Activated naive CD8-positive, alpha-beta T cell treated with anti-CD3 and anti-CD28 coated beads, Interleukin-2, amount 50 U/mL, for 16 hours (primary cell): ENCODE measurements around the gene CFC1B.
"Not testable (repeated sequence)": the region's sequence is repeated elsewhere in the genome, so short reads cannot be mapped to it uniquely, and the experiment has no call there.

Experiments
- DNase-seq: peaks from one replicate; pipeline ENCODE4 v3.0.0-alpha.2; 2020; ENCODE audit warnings: low read depth, low spot score

CFC1B gene

GRCh38 chr2:130566165-130566564, 45.1 kb downstream of the CFC1B start:
- not testable (repeated sequence) for DNase-seq

DNA sequence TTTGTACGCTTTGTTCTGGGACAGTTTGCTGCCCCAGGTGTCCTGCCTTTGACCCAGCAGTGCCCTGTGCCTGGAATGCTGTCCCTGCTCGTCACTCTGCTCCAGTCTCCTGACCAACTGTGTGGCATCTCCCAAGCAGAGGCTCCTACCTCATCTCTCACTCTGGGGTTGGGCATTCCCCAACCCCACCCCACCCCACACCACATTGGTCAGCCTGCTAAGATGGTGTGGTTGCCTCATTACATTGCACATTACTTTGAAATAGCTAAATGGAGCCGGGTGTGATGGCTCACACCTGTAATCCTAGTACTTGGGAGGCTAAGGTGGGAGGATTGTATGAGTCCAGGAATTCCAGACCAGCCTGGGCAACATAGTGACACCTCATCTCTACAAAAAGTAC, 50.9 kb downstream of the CFC1B start:
- not testable (repeated sequence) for DNase-seq

DNA sequence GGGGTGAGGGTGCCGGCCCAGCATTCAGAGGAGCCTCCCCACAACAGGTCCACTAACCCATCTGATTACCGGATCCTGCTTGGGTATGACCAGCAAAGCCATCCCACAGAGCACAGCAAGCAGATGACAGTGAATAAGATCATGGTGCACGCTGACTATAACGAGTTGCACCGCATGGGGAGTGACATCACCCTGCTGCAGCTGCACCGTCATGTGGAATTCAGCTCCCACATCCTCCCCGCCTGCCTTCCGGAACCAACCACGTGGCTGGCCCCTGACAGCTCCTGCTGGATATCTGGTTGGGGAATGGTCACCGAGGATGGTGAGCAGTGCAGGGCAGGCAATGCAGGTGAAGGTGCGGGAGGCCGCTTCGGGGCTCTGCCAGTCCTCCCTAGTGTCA, 53.2 kb downstream of the CFC1B start:
- DNase-seq = not testable (repeated sequence)

DNA sequence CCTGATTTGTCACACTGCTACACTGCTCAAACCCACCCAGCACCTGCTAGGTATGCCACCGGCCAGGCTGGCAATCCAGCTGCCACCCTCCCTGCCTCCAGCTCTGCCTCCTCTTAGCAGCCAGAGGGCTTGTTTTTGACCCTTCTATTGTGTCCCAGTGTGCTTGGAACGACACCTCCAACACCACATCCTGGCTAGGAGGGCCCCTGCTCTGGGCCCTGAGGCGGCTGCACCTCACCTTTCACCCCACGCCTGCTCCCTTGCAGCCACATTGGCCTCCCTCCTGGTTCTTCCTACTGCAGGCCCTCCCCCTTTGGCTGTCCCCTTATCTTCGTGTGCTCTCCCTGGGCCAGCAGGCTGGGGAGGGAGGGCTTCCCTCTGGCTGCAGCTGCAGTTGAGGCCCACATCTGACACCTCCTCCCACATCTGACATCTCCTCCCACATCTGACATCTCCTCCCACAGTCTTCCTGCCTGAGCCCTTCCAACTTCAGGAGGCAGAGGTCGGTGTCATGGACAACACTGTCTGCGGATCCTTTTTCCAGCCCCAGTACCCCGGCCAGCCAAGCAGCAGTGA, 55.3 kb downstream of the CFC1B start:
- DNase-seq = not testable (repeated sequence)

GRCh38 chr2:130577559-130577958, 56.5 kb downstream of the CFC1B start:
- not testable (repeated sequence) for DNase-seq
